K562 (cell line): ENCODE measurements around the gene LPGAT1. TPM values are rescaled to one million over a fixed set of nuclear protein-coding genes. Genes with fewer than 3 reads are reported as not detected.

Source experiments
- CCNT2 ChIP-seq: IDR thresholded peaks from 2 replicates; pipeline ENCODE4 v1.6.1; 2011; ENCODE audit warnings: borderline replicate concordance, low read depth, mild to moderate bottlenecking, moderate library complexity, mixed read lengths, low read length; ENCODE audit not compliant: insufficient read length; ENCODE audit errors: extremely low read depth
- CGGBP1 ChIP-seq: fragments of 250-450 bp; sonication (Bioruptor Pico); IDR thresholded peaks from 2 replicates; pipeline ENCODE4 v1.9.0; 2021; ENCODE audit warnings: mild to moderate bottlenecking
- ELK3 ChIP-seq: fragments of 450-650 bp; formaldehyde crosslinking; IDR thresholded peaks from 2 replicates; pipeline ENCODE4 v1.4.0; 2020; ENCODE audit warnings: mild to moderate bottlenecking
- ESRRB ChIP-seq: fragments of 250-450 bp; sonication (Bioruptor Pico); IDR thresholded peaks from 2 replicates; pipeline ENCODE4 v1.5.0; 2020; ENCODE audit warnings: mild to moderate bottlenecking, moderate library complexity, borderline replicate concordance
- ETV5 ChIP-seq: sonication (generic); formaldehyde crosslinking; IDR thresholded peaks from 2 replicates; pipeline ENCODE4 v1.4.0; 2020; ENCODE audit warnings: low read depth, mild to moderate bottlenecking, missing genetic modification reagents
- HDAC1 ChIP-seq, 2 experiments: fragments of 450-650 bp; IDR thresholded peaks; 2 replicates each; pipeline ENCODE4 v1.6.1; 2016 to 2017; ENCODE audit warnings: inconsistent platforms in 1 of 2, mild to moderate bottlenecking in 1 of 2, moderate library complexity in 1 of 2
- MLX ChIP-seq, 2 experiments: fragments of 450-650 bp in 1 of 2; sonication (generic) in 1 of 2; formaldehyde crosslinking; conservative IDR thresholded peaks; 2 replicates each; pipeline versions ENCODE4 v1.4.0 to v1.8.1; 2020 to 2022; ENCODE audit warnings: mild to moderate bottlenecking in 1 of 2, missing genetic modification reagents in 1 of 2
- MYBL2 ChIP-seq, 2 experiments: fragments of 450-650 bp in 1 of 2; sonication (generic) in 1 of 2; formaldehyde crosslinking in 1 of 2; IDR thresholded peaks; 2 replicates each; pipeline versions ENCODE4 v1.6.1 to v1.8.1; 2017 to 2022; ENCODE audit warnings: borderline replicate concordance in 1 of 2, inconsistent platforms in 1 of 2, low read depth in 1 of 2, mild to moderate bottlenecking in 1 of 2, missing genetic modification reagents in 1 of 2, moderate library complexity in 1 of 2
- NFRKB ChIP-seq: fragments of 450-650 bp; IDR thresholded peaks from 2 replicates; pipeline ENCODE4 v1.6.1; 2016; ENCODE audit warnings: low read depth
- NFXL1 ChIP-seq: fragments of 450-650 bp; formaldehyde crosslinking; IDR thresholded peaks from 2 replicates; pipeline ENCODE4 v1.4.0; 2021; ENCODE audit warnings: mild to moderate bottlenecking
- PHF21A ChIP-seq: fragments of 450-650 bp; IDR thresholded peaks from 2 replicates; pipeline ENCODE4 v1.6.1; 2017; ENCODE audit warnings: low read depth, borderline replicate concordance
- TRIM28 ChIP-seq: fragments of 450-650 bp; IDR thresholded peaks from 2 replicates; pipeline ENCODE4 v1.6.1; 2017
- USF1 ChIP-seq: sonication (generic); formaldehyde crosslinking; IDR thresholded peaks from 2 replicates; pipeline ENCODE4 v1.9.0; 2022; ENCODE audit warnings: mild to moderate bottlenecking, missing genetic modification reagents
- ZNF184 ChIP-seq: sonication (generic); formaldehyde crosslinking; IDR thresholded peaks from 2 replicates; pipeline ENCODE4 v1.5.0; 2020; ENCODE audit warnings: missing genetic modification reagents
- ZNF740 ChIP-seq, 3 experiments: fragments of 200-800 bp in 1 of 3; sonication (Bioruptor generic) in 1 of 3; sonication (generic) in 1 of 3; formaldehyde crosslinking in 1 of 3; IDR thresholded peaks; 2 replicates each; pipeline versions ENCODE4 v1.6.1 to v1.8.0; 2016 to 2022; ENCODE audit warnings: mild to moderate bottlenecking in 2 of 3, missing compliant biosample characterization in 2 of 3, missing genetic modification characterization in 2 of 3, missing genetic modification reagents in 1 of 3
- polyA plus RNA-seq, 8 experiments: library from polyadenylated mRNA; depleted of rRNA in 4 of 8; stranded (reverse) in 5 of 8; unstranded in 3 of 8; fragments of >200 nt; fragmentation: Nextera tagmentation in 2 of 8; fragmentation: Illumina TruSeq in 1 of 8; extraction: Ambion mirVana in 2 of 8; extraction: Trizol in 1 of 8; gene quantifications; 2 replicates each; pipeline versions ENCODE4 v1.2.1 to v1.2.3, GENCODE V29; 2011 to 2014; ENCODE audit warnings: inconsistent platforms in 1 of 8, missing spikeins in 1 of 8
- total RNA-seq, 7 experiments: library from RNA; depleted of rRNA in 6 of 7; stranded (reverse); fragments of >200 nt in 6 of 7; fragmentation: Illumina TruSeq in 2 of 7; extraction: Trizol in 2 of 7; gene quantifications; 2 replicates each; pipeline versions ENCODE4 v1.2.1 to v1.2.3, GENCODE V29; 2011 to 2021; ENCODE audit warnings: low replicate concordance in 1 of 7
- TF ChIP-seq, protein P1 (sequence below): sonication (generic); formaldehyde crosslinking; IDR thresholded peaks from 2 replicates; pipeline ENCODE4 v1.8.0; 2022; ENCODE audit warnings: mild to moderate bottlenecking, missing genetic modification reagents

LPGAT1 gene
- total and polyA plus RNA-seq, 9 of the 15 experiments (the other 6 are each of a cell fraction or from before 2014, with no cell fraction given), result 5.7 to 31.4 (median 16.3) TPM

GRCh38 chr1:211698161-211699026 lies 132.2 kb downstream of the LPGAT1 start (continued):
- TF ChIP-seq, protein P1, sequence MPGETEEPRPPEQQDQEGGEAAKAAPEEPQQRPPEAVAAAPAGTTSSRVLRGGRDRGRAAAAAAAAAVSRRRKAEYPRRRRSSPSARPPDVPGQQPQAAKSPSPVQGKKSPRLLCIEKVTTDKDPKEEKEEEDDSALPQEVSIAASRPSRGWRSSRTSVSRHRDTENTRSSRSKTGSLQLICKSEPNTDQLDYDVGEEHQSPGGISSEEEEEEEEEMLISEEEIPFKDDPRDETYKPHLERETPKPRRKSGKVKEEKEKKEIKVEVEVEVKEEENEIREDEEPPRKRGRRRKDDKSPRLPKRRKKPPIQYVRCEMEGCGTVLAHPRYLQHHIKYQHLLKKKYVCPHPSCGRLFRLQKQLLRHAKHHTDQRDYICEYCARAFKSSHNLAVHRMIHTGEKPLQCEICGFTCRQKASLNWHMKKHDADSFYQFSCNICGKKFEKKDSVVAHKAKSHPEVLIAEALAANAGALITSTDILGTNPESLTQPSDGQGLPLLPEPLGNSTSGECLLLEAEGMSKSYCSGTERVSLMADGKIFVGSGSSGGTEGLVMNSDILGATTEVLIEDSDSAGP (CRISPR knock-in tag), result no peak; the same call in 1 of the 2 replicates
- TF ChIP-seq CCNT2 (no peak), PHF21A (no peak), ELK3 (CRISPR knock-in tag) (no peak; the same call in 1 of the 2 replicates), MLX (CRISPR knock-in tag; conservative IDR thresholded peaks at IDR 0.05) (no peak), ZNF184 (CRISPR knock-in tag) (no peak), NFRKB (no peak), ESRRB (no peak), HDAC1 (IDR thresholded peaks at IDR 0.05) (no peak), USF1 (CRISPR knock-in tag) (no peak), ZNF740 (CRISPR knock-in tag; IDR thresholded peaks at IDR 0.05) (no peak), ZNF740 (tag; IDR thresholded peaks at IDR 0.05) (no peak), NFXL1 (CRISPR knock-in tag) (no peak), TRIM28 (no peak), MYBL2 (IDR thresholded peaks at IDR 0.05; ENCODE audit: low read depth) (no peak), MYBL2 (CRISPR knock-in tag; IDR thresholded peaks at IDR 0.05; ENCODE audit: borderline replicate concordance) (no peak), CGGBP1 (CRISPR knock-in tag) (no peak), ETV5 (no peak)
